ENCODE data around the gene ATP2B1. TPM values are rescaled to one million over a fixed set of nuclear protein-coding genes. Genes with fewer than 3 reads are reported as not detected.

The ATP2B1 gene
- total RNA-seq, 1 donor from 2014 or later: 61.2 TPM

GRCh38 chr12:89663577-89664357 lies 44.9 kb downstream of the ATP2B1 start:
- no peak for DNase-seq
- Mint-ChIP-seq H3K36me3 (ENCODE audit: unreplicated experiment) (peaks cover 8% of the 10 kb centered on the region), H3K9me3 (ENCODE audit: unreplicated experiment) (no peaks in the 10 kb centered on the region), H3K27ac (ENCODE audit: unreplicated experiment) (no peak overlapping the region), H3K27me3 (ENCODE audit: unreplicated experiment) (no peaks in the 10 kb centered on the region), H3K4me3 (ENCODE audit: unreplicated experiment) (no peak overlapping the region), H3K4me1 (ENCODE audit: low read depth, unreplicated experiment) (peaks cover 18% of the 10 kb centered on the region)
- TF ChIP-seq, protein P1, sequence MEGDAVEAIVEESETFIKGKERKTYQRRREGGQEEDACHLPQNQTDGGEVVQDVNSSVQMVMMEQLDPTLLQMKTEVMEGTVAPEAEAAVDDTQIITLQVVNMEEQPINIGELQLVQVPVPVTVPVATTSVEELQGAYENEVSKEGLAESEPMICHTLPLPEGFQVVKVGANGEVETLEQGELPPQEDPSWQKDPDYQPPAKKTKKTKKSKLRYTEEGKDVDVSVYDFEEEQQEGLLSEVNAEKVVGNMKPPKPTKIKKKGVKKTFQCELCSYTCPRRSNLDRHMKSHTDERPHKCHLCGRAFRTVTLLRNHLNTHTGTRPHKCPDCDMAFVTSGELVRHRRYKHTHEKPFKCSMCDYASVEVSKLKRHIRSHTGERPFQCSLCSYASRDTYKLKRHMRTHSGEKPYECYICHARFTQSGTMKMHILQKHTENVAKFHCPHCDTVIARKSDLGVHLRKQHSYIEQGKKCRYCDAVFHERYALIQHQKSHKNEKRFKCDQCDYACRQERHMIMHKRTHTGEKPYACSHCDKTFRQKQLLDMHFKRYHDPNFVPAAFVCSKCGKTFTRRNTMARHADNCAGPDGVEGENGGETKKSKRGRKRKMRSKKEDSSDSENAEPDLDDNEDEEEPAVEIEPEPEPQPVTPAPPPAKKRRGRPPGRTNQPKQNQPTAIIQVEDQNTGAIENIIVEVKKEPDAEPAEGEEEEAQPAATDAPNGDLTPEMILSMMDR (IDR thresholded peaks at IDR 0.05; ENCODE audit: partially characterized antibody, unreplicated experiment): no peak

- DNase-seq: no peak
- H3K36me3 Mint-ChIP-seq (ENCODE audit: unreplicated experiment): peaks cover 8% of the 10 kb centered on the region
- no peaks in the 10 kb centered on the region for H3K27me3 Mint-ChIP-seq (ENCODE audit: unreplicated experiment)
- TF ChIP-seq, protein P1 (IDR thresholded peaks at IDR 0.05; ENCODE audit: partially characterized antibody, unreplicated experiment): no peak
- no peaks in the 10 kb centered on the region for H3K9me3 Mint-ChIP-seq (ENCODE audit: unreplicated experiment)
- no peak overlapping the region for H3K27ac Mint-ChIP-seq (ENCODE audit: unreplicated experiment)
- H3K4me1 Mint-ChIP-seq (ENCODE audit: low read depth, unreplicated experiment): peaks cover 20% of the 10 kb centered on the region
- H3K4me3 Mint-ChIP-seq (ENCODE audit: unreplicated experiment): no peak overlapping the region
Observed at GRCh38 chr12:89662623-89663022, 46.0 kb downstream of the ATP2B1 start.

- Mint-ChIP-seq H3K9me3 (ENCODE audit: unreplicated experiment) (no peaks in the 10 kb centered on the region), H3K27me3 (ENCODE audit: unreplicated experiment) (no peaks in the 10 kb centered on the region), H3K27ac (ENCODE audit: unreplicated experiment) (no peak overlapping the region), H3K4me1 (ENCODE audit: low read depth, unreplicated experiment) (peaks cover 18% of the 10 kb centered on the region), H3K4me3 (ENCODE audit: unreplicated experiment) (no peak overlapping the region), H3K36me3 (ENCODE audit: unreplicated experiment) (peaks cover 1% of the 10 kb centered on the region)
- DNase-seq: no peak
- TF ChIP-seq, protein P1 (IDR thresholded peaks at IDR 0.05; ENCODE audit: partially characterized antibody, unreplicated experiment): no peak
Observed at GRCh38 chr12:89661706-89662330, 46.8 kb downstream of the ATP2B1 start.

- DNase-seq: no peak
- no peak overlapping the region for H3K4me3 Mint-ChIP-seq (ENCODE audit: unreplicated experiment)
- no peak overlapping the region for H3K27ac Mint-ChIP-seq (ENCODE audit: unreplicated experiment)
- H3K36me3 Mint-ChIP-seq (ENCODE audit: unreplicated experiment): no peaks in the 10 kb centered on the region
- no peaks in the 10 kb centered on the region for H3K27me3 Mint-ChIP-seq (ENCODE audit: unreplicated experiment)
- H3K9me3 Mint-ChIP-seq (ENCODE audit: unreplicated experiment): no peaks in the 10 kb centered on the region
- TF ChIP-seq, protein P1 (IDR thresholded peaks at IDR 0.05; ENCODE audit: partially characterized antibody, unreplicated experiment): no peak
- peaks cover 4% of the 10 kb centered on the region for H3K4me1 Mint-ChIP-seq (ENCODE audit: low read depth, unreplicated experiment)
Observed at GRCh38 chr12:89657739-89658138, 50.9 kb downstream of the ATP2B1 start.

DNA sequence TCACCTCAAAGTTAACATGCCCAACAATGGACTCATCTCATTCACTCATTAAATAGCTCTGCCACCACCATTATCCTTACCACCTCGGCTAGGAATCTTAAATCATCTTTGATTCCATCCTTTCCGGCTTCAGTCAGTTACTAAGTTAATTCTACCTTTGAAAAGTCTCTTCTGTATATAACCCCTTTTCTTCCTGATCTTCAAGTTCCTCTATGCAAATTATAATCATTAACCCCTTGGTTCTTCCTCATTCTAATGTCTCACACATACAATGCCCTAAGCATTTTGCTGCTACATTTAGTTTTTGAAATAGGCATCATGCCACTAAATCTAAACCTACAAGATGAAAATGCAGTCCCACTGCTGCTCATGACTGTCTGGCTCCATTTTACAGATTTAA lies 51.6 kb downstream of the ATP2B1 start:
- Mint-ChIP-seq H3K36me3 (ENCODE audit: unreplicated experiment) (no peaks in the 10 kb centered on the region), H3K4me3 (ENCODE audit: unreplicated experiment) (no peak overlapping the region), H3K9me3 (ENCODE audit: unreplicated experiment) (no peaks in the 10 kb centered on the region), H3K27ac (ENCODE audit: unreplicated experiment) (no peak overlapping the region), H3K4me1 (ENCODE audit: low read depth, unreplicated experiment) (peaks cover 4% of the 10 kb centered on the region), H3K27me3 (ENCODE audit: unreplicated experiment) (no peaks in the 10 kb centered on the region)
- TF ChIP-seq, protein P1 (IDR thresholded peaks at IDR 0.05; ENCODE audit: partially characterized antibody, unreplicated experiment): no peak
- no peak for DNase-seq
